HuH-7 (cell line): ENCODE results near the gene COQ6.
"Not testable (repeated sequence)": the region's sequence is repeated elsewhere in the genome, so short reads cannot be mapped to it uniquely, and the experiment has no call there.

Source experiments
- DNase-seq: peaks from one replicate; pipeline ENCODE4 v3.0.0; 2011; ENCODE audit warnings: low spot score

COQ6 gene

GRCh38 chr14:73949752-73950734 lies at the start of gene COQ6, which contains the start of gene FAM161B:
Gene COQ6 (plus strand): TSS chr14:73950302. CDS start chr14:73950333, 31 bp downstream.
Gene FAM161B (minus strand): TSS chr14:73950094. CDS start chr14:73950026, 68 bp downstream.
- DNase-seq = peak; percentile 80

GRCh38 chr14:73903028-73903427 lies 47.1 kb upstream of the COQ6 start:
- DNase-seq = no peak

- DNase-seq = no peak
Measured at GRCh38 chr14:73909681-73910080, 40.4 kb upstream of the COQ6 start.

GRCh38 chr14:73913256-73913655 lies 36.8 kb upstream of the COQ6 start:
- no peak for DNase-seq

- DNase-seq = no peak
Measured at GRCh38 chr14:73916324-73916723, 33.8 kb upstream of the COQ6 start.

GRCh38 chr14:73919457-73919856 lies 30.6 kb upstream of the COQ6 start:
- not testable (repeated sequence) for DNase-seq

- DNase-seq = no peak
Measured at GRCh38 chr14:73924337-73924736, 25.8 kb upstream of the COQ6 start.

- peak; percentile 19 for DNase-seq
Measured at GRCh38 chr14:73935666-73936065, 14.4 kb upstream of the COQ6 start.

GRCh38 chr14:73936548-73936947 lies 13.6 kb upstream of the COQ6 start:
- no peak for DNase-seq

- DNase-seq = no peak
Measured at GRCh38 chr14:73937012-73937411, 13.1 kb upstream of the COQ6 start.

- DNase-seq = no peak
Measured at GRCh38 chr14:73942180-73942579, 7.9 kb upstream of the COQ6 start.

GRCh38 chr14:73943083-73943482 lies 7.0 kb upstream of the COQ6 start:
- peak; percentile 55 for DNase-seq

GRCh38 chr14:73944432-73945158 lies 5.5 kb upstream of the COQ6 start:
- DNase-seq = peak; percentile 13

GRCh38 chr14:73945159-73945670 lies 4.9 kb upstream of the COQ6 start:
- DNase-seq = no peak

- DNase-seq = no peak
Measured at GRCh38 chr14:73953731-73954130, 3.6 kb downstream of the COQ6 start.

GRCh38 chr14:73955674-73956073 lies 5.6 kb downstream of the COQ6 start:
- no peak for DNase-seq

- DNase-seq = no peak
Measured at GRCh38 chr14:73958591-73958990, 8.5 kb downstream of the COQ6 start.

GRCh38 chr14:73961192-73961591 lies 11.1 kb downstream of the COQ6 start:
- no peak for DNase-seq

- DNase-seq = no peak
Measured at GRCh38 chr14:73965216-73965615, 15.1 kb downstream of the COQ6 start.

GRCh38 chr14:73968885-73969284 lies 18.8 kb downstream of the COQ6 start:
- DNase-seq = no peak

GRCh38 chr14:73973497-73973896 lies 23.4 kb downstream of the COQ6 start:
- no peak for DNase-seq

GRCh38 chr14:73976125-73976524 lies 26.0 kb downstream of the COQ6 start:
- no peak for DNase-seq

- DNase-seq = no peak
Measured at GRCh38 chr14:73977896-73978295, 27.8 kb downstream of the COQ6 start.
